ENCODE data around the gene OR6K6.

- no peak for TF ChIP-seq CTCF (IDR thresholded peaks at IDR 0.05; ENCODE audit: insufficient read depth, low read depth, low read length)
- TF ChIP-seq EZH2 (IDR thresholded peaks at IDR 0.05; ENCODE audit: insufficient read depth, low read length) = no peak
These were observed 30.1 kb upstream of the OR6K6 start for GRCh38 chr1:158724442-158724841.
